A549 (cell line): ENCODE measurements around the gene SMG6. TPM values are rescaled to one million over a fixed set of nuclear protein-coding genes. Genes with fewer than 3 reads are reported as not detected.

Experiments used
- ATAC-seq, 2 experiments: fragments of 200-7000 bp in 1 of 2; fragments of >200 bp in 1 of 2; cut with Nextera tagmentation in 1 of 2; cut with Tn5 transposase in 1 of 2; 3 replicates each; pipeline versions ENCODE4 v1.8.0 to v1.9.1; 2018 to 2020; ENCODE audit warnings: mild to moderate bottlenecking in 1 of 2, moderate library complexity in 1 of 2
- CTCF ChIA-PET: fragments of 300-600 bp; sonication (Branson Sonifier 250); formaldehyde crosslinking; extraction: SDS; loops from one replicate; lab custom pipeline; 2021; ENCODE audit warnings: antibody characterized with exemption, inconsistent platforms; lab: Yijun Ruan, JAX
- POLR2A ChIA-PET: fragments of 350-600 bp; formaldehyde crosslinking; extraction: SDS; loops from one replicate; lab custom pipeline; 2021; ENCODE audit warnings: antibody characterized with exemption, inconsistent platforms; lab: Yijun Ruan, JAX
- DNase-seq, 2 experiments: peaks; one replicate each; pipeline versions ENCODE4 v3.0.0 to v3.0.0-alpha.2; 2011 to 2016; ENCODE audit warnings: low read depth in 1 of 2, low spot score in 1 of 2
- FAIRE-seq: peaks from 2 replicates; lab custom pipeline; 2011; peaks lifted over from hg19 to GRCh38; lab: Jason Lieb, UNC
- H3K27ac ChIP-seq, 2 experiments: fragments of >200 bp; sonication (Bioruptor Twin); formaldehyde crosslinking; 3 replicates each; pipeline ENCODE4 v1.5.1; 2016 to 2017
- H3K4me1 ChIP-seq: fragments of >200 bp; sonication (Bioruptor Twin); formaldehyde crosslinking; 3 replicates; pipeline ENCODE4 v1.6.1; 2016
- H3K4me2 ChIP-seq: fragments of >200 bp; sonication (Bioruptor Twin); formaldehyde crosslinking; 3 replicates; pipeline ENCODE4 v1.6.1; 2016
- H3K4me3 ChIP-seq: fragments of >200 bp; sonication (Bioruptor Twin); formaldehyde crosslinking; 3 replicates; pipeline ENCODE4 v1.5.1; 2016
- H3K9me3 ChIP-seq: fragments of >200 bp; sonication (Bioruptor Twin); formaldehyde crosslinking; 3 replicates; pipeline ENCODE4 v1.6.1; 2016
- BHLHE40 ChIP-seq: IDR thresholded peaks from 2 replicates; pipeline ENCODE4 v1.6.1; 2012; ENCODE audit warnings: low read depth, low read length, inconsistent platforms
- CEBPB ChIP-seq, 2 experiments: fragments of >200 bp in 1 of 2; sonication (Bioruptor Twin) in 1 of 2; formaldehyde crosslinking in 1 of 2; IDR thresholded peaks; 2 replicates each; pipeline ENCODE4 v1.6.1; 2012 to 2016
- CHD2 ChIP-seq: fragments of 150-350 bp; IDR thresholded peaks from 2 replicates; pipeline ENCODE4 v1.6.1; 2014; ENCODE audit warnings: low read length; ENCODE audit not compliant: partially characterized antibody
- EHMT2 ChIP-seq: fragments of 200-600 bp; sonication (generic); IDR thresholded peaks from 2 replicates; pipeline ENCODE4 v1.6.1; 2016; ENCODE audit warnings: antibody characterized with exemption, low read depth, mild to moderate bottlenecking, moderate library complexity
- FOSB ChIP-seq: fragments of 250-450 bp; sonication (Bioruptor Pico); IDR thresholded peaks from 2 replicates; pipeline ENCODE4 v1.5.0; 2020; ENCODE audit warnings: mild to moderate bottlenecking, moderate library complexity
- FOXS1 ChIP-seq: fragments of 250-450 bp; sonication (Bioruptor Pico); IDR thresholded peaks from 2 replicates; pipeline ENCODE4 v1.5.0; 2020; ENCODE audit warnings: mild to moderate bottlenecking, moderate library complexity
- HDAC2 ChIP-seq: fragments of 200-600 bp; sonication (generic); IDR thresholded peaks from 2 replicates; pipeline ENCODE4 v1.6.1; 2016
- HOXB5 ChIP-seq: fragments of 250-450 bp; sonication (Bioruptor Pico); IDR thresholded peaks from 2 replicates; pipeline ENCODE4 v1.5.0; 2020; ENCODE audit warnings: mild to moderate bottlenecking, moderate library complexity
- JUNB ChIP-seq: fragments of >200 bp; sonication (Bioruptor Twin); formaldehyde crosslinking; IDR thresholded peaks from 2 replicates; pipeline ENCODE4 v1.6.1; 2016
- KDM1A ChIP-seq: fragments of 200-600 bp; sonication (generic); IDR thresholded peaks from 2 replicates; pipeline ENCODE4 v1.6.1; 2016; ENCODE audit warnings: low read depth, mild to moderate bottlenecking
- KDM5A ChIP-seq: fragments of 200-600 bp; sonication (generic); IDR thresholded peaks from 2 replicates; pipeline ENCODE4 v1.6.1; 2016; ENCODE audit warnings: antibody characterized with exemption, mild to moderate bottlenecking
- MAZ ChIP-seq: fragments of 150-350 bp; IDR thresholded peaks from 2 replicates; pipeline ENCODE4 v1.6.1; 2014; ENCODE audit warnings: antibody characterized with exemption, low read depth, low read length, borderline replicate concordance
- NFE2L2 ChIP-seq: fragments of 150-350 bp; conservative IDR thresholded peaks from 2 replicates; pipeline ENCODE4 v1.6.1; 2014; ENCODE audit warnings: low read length
- NR3C1 ChIP-seq: fragments of >200 bp; sonication (Bioruptor Twin); formaldehyde crosslinking; IDR thresholded peaks from 3 replicates; pipeline ENCODE4 v1.6.1; 2017
- POLR2A ChIP-seq: IDR thresholded peaks from 2 replicates; pipeline ENCODE4 v1.6.1; 2012; ENCODE audit warnings: mild to moderate bottlenecking, low read length
- POLR2AphosphoS2 ChIP-seq: conservative IDR thresholded peaks from 2 replicates; pipeline ENCODE4 v1.6.1; 2012; ENCODE audit warnings: low read length, improper control_type of control experiment, inconsistent platforms
- RAD21 ChIP-seq, 2 experiments: fragments of >200 bp in 1 of 2; sonication (Bioruptor Twin) in 1 of 2; formaldehyde crosslinking in 1 of 2; IDR thresholded peaks in 1 of 2; conservative IDR thresholded peaks in 1 of 2; 2 replicates in 1 of 2; 3 replicates in 1 of 2; pipeline ENCODE4 v1.6.1; 2012 to 2018; ENCODE audit warnings: inconsistent platforms in 1 of 2
- RARB ChIP-seq: fragments of 250-450 bp; sonication (Bioruptor Pico); IDR thresholded peaks from 2 replicates; pipeline ENCODE4 v1.8.0; 2021; ENCODE audit warnings: mild to moderate bottlenecking, moderate library complexity
- RNF2 ChIP-seq: fragments of 200-600 bp; sonication (generic); IDR thresholded peaks from 2 replicates; pipeline ENCODE4 v1.6.1; 2016; ENCODE audit warnings: low read depth, mild to moderate bottlenecking, antibody characterized with exemption, moderate library complexity, borderline replicate concordance
- TFCP2L1 ChIP-seq: fragments of 250-450 bp; sonication (Bioruptor Pico); IDR thresholded peaks from 2 replicates; pipeline ENCODE4 v1.5.0; 2021; ENCODE audit warnings: mild to moderate bottlenecking
- TP53 ChIP-seq: fragments of 250-450 bp; sonication (Bioruptor Pico); IDR thresholded peaks from 2 replicates; pipeline ENCODE4 v1.5.0; 2021; ENCODE audit warnings: mild to moderate bottlenecking, moderate library complexity
- ZFP36 ChIP-seq: fragments of 450-650 bp; IDR thresholded peaks from 2 replicates; pipeline ENCODE4 v1.6.1; 2014; ENCODE audit warnings: borderline replicate concordance; ENCODE audit not compliant: partially characterized antibody
- ZSCAN20 ChIP-seq: fragments of 250-450 bp; sonication (Bioruptor Pico); IDR thresholded peaks from 2 replicates; pipeline ENCODE4 v1.8.0; 2022; ENCODE audit warnings: mild to moderate bottlenecking, moderate library complexity
- WGBS: methylation state at CpG from one replicate; pipeline ENCODE4 v1.1.6; 2017; ENCODE audit errors: missing lambda C conversion rate; 5-methylcytosine and 5-hydroxymethylcytosine counted together
- polyA plus RNA-seq, 4 experiments: library from polyadenylated mRNA; depleted of rRNA in 3 of 4; stranded (reverse); fragments of >200 nt; fragmentation: RNase III in 1 of 4; extraction: RNeasy Plus Mini Kit Qiagen cat#74134 plus additional on column Dnase treatment in 1 of 4; gene quantifications; 2 replicates in 3 of 4; 3 replicates in 1 of 4; pipeline ENCODE4 v1.2.3, GENCODE V29; 2011 to 2017
- TF ChIP-seq, protein P1 (sequence below): fragments of 150-350 bp; IDR thresholded peaks from 2 replicates; pipeline ENCODE4 v1.6.1; 2014; ENCODE audit warnings: low read depth, mild to moderate bottlenecking, low read length
- TF ChIP-seq, protein P2 (sequence below): IDR thresholded peaks from 2 replicates; pipeline ENCODE4 v1.6.1; 2012
- TF ChIP-seq, protein P3 (sequence below): IDR thresholded peaks from 2 replicates; pipeline ENCODE4 v1.6.1; 2012
- TF ChIP-seq, protein P4 (sequence below): fragments of >200 bp; sonication (Bioruptor Twin); formaldehyde crosslinking; IDR thresholded peaks from 3 replicates; pipeline ENCODE4 v1.5.1; 2016
- TF ChIP-seq, protein P5 (sequence below): fragments of 450-650 bp; IDR thresholded peaks from 2 replicates; pipeline ENCODE4 v1.6.1; 2014; ENCODE audit warnings: antibody characterized with exemption

Gene SMG6
- polyA plus RNA-seq, 2 of the 4 experiments (the other 2 are of a cell fraction): 4.7 to 17.0 TPM

DNA sequence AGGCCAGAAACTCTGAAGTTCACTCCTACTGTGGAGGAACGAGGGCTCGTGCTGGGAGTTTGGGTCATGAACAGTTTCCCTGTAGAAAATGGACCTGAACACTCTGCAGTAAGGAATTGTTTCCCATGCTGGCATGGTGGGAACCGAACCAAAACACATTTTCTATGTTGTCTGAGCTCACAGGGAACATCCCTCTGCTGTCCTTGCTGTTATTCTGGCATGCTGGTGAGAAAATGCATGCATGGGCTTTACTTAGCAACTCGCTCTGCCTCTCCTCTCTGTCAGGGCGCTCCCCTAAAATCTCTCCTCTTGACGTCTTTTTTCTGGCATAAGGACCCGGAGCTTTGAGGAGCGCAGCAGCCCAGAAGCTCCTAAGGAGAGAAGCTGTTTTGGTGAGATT, 283.9 kb downstream of the SMG6 start:
- POLR2A ChIA-PET: no interaction called here
- ATAC-seq (no peak), FAIRE-seq (peak; percentile 28), DNase-seq (no peak)
- WGBS: 51% methylated on average over 8 of the region's 8 CpGs
- CTCF ChIA-PET: interaction anchor here (1.0 to 17.0 kb wide), 13 partner anchors 8 to 445 kb away, joined by 3 to 224 read pairs (median 5); partner anchors contain the start of genes DPH1, HIC1, OVCA2 and RTN4RL1
- Histone ChIP-seq H3K4me3 (no peak overlapping the region), H3K4me1 (peaks cover 11% of the 10 kb centered on the region), H3K27ac (no peak overlapping the region), H3K4me2 (no peak overlapping the region), H3K9me3 (no peaks in the 10 kb centered on the region)
- no peak for TF ChIP-seq BHLHE40
- TF ChIP-seq NR3C1: no peak
- TF ChIP-seq, protein P1, sequence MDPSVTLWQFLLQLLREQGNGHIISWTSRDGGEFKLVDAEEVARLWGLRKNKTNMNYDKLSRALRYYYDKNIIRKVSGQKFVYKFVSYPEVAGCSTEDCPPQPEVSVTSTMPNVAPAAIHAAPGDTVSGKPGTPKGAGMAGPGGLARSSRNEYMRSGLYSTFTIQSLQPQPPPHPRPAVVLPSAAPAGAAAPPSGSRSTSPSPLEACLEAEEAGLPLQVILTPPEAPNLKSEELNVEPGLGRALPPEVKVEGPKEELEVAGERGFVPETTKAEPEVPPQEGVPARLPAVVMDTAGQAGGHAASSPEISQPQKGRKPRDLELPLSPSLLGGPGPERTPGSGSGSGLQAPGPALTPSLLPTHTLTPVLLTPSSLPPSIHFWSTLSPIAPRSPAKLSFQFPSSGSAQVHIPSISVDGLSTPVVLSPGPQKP: no peak
- no peak for TF ChIP-seq RARB (CRISPR knock-in tag)
- no peak for TF ChIP-seq FOSB
- TF ChIP-seq KDM1A: no peak

DNA sequence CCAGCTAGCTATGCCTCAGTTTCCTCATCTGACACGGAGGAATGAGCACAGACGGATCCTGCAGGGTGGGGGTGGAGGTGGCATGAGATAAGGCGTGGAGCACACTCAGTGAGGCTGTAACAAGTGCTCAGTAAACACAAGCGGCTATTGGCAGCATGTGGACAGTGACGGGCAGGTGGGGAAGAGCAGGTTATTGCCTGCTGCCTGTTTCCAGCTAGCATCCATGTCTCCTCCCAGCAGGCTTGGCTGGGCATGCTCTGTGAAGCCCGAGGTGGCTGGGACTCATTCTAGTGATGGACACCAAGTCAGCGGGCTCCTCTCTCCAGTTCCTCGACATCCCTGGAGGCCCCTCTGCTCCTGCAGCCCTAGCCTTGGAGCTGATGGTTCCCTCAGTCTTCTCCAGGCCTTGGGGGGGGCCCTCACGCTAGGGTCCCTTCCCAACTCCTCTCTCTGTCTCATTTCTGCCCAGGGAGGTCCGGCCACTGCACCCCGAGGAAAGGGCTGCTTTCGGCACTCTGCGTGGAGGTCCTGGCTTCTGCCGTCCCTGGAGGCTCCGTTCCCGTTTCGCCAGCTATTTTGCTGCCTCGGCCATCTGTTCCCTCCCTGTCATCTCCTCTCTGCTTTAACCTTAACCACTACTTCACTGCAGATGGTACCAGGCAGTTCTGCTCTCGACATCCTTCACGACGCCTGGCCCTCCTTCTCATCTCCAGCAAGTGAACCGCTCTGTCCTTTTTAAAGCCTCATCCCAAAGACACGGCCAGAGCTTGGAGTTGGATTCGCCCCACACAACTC, 284.7 kb downstream of the SMG6 start:
- no peak overlapping the region for H3K27ac ChIP-seq
- no peak overlapping the region for H3K4me3 ChIP-seq
- no peak for DNase-seq
- no peaks in the 10 kb centered on the region for H3K9me3 ChIP-seq
- POLR2A ChIA-PET: no interaction called here
- no peak for TF ChIP-seq JUNB
- no peak for TF ChIP-seq HDAC2
- no peak for TF ChIP-seq FOXS1
- no peak for TF ChIP-seq ZSCAN20 (CRISPR knock-in tag)
- no peak for TF ChIP-seq POLR2AphosphoS2
- no peak for TF ChIP-seq NFE2L2
- no peak for TF ChIP-seq ZFP36
- TF ChIP-seq, protein P2, sequence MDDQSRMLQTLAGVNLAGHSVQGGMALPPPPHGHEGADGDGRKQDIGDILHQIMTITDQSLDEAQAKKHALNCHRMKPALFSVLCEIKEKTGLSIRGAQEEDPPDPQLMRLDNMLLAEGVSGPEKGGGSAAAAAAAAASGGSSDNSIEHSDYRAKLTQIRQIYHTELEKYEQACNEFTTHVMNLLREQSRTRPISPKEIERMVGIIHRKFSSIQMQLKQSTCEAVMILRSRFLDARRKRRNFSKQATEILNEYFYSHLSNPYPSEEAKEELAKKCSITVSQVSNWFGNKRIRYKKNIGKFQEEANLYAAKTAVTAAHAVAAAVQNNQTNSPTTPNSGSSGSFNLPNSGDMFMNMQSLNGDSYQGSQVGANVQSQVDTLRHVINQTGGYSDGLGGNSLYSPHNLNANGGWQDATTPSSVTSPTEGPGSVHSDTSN: no peak
- TF ChIP-seq, protein P3, sequence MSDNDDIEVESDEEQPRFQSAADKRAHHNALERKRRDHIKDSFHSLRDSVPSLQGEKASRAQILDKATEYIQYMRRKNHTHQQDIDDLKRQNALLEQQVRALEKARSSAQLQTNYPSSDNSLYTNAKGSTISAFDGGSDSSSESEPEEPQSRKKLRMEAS: no peak
- no peak for FAIRE-seq
- H3K4me2 ChIP-seq: no peak overlapping the region
- peak in 1 of 2 experiments; percentile 10; a peak in 2 of 6 replicates for ATAC-seq
- CTCF ChIA-PET: interaction anchor here (0.6 to 17.0 kb wide), 11 partner anchors 9 to 445 kb away, joined by 3 to 224 read pairs (median 6); partner anchors contain the start of genes DPH1, HIC1, OVCA2 and RTN4RL1
- peaks cover 3% of the 10 kb centered on the region for H3K4me1 ChIP-seq
- WGBS: 58% methylated on average over 23 of the region's 24 CpGs

DNA sequence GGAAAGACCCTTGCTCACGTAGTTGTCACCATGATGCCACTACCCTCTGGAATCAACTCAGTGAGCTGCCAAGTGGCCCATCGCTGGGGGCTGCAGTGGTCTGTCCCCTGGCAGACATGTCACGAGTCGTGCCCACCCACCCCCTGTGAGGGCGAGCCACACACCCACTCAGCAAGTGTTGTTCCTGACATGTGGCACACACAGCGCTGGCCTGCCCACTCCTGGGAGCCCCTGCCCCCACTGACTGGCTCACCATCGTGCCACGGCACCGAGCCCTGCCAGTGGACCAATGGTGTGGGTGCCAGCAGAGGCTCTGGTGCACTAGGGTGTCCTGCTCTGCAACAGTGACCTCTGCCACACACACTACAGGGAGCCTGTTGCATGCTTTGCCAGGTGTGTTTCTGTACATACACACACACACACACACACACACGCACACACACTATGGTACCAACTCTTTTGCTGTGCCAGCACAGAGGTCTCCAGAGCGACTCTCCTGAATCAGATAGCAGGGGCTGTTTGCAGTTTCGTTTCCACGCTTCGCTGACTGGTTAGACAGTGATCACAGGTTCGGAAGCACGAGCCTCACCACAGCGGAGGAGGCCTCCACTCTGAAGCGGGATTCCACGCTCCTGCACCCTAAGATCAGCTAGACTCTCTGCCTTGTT, 286.2 kb downstream of the SMG6 start:
- DNase-seq (no peak), FAIRE-seq (no peak), ATAC-seq (peak in 1 of 2 experiments; percentile 13; a peak in 3 of 6 replicates)
- WGBS: 75% methylated on average over 16 of the region's 19 CpGs
- Histone ChIP-seq H3K4me1 (no peaks in the 10 kb centered on the region), H3K27ac (no peak overlapping the region), H3K4me3 (no peak overlapping the region), H3K4me2 (no peak overlapping the region), H3K9me3 (peaks cover 10% of the 10 kb centered on the region; the same call in 2 of the 3 replicates)
- ChIA-PET CTCF (interaction anchor here (1.3 to 17.0 kb wide), 4 partner anchors 10 to 108 kb away, joined by 3 to 224 read pairs (median 29); partner anchors contain the start of genes DPH1, OVCA2 and RTN4RL1), POLR2A (no interaction called here)
- no peak for TF ChIP-seq ZSCAN20 (CRISPR knock-in tag)
- no peak for TF ChIP-seq MAZ
- no peak for TF ChIP-seq ZFP36
- TF ChIP-seq CEBPB (IDR thresholded peaks at IDR 0.05): no peak
- no peak for TF ChIP-seq NR3C1
- no peak for TF ChIP-seq EHMT2
- no peak for TF ChIP-seq CHD2
- TF ChIP-seq JUNB: no peak
- no peak for TF ChIP-seq TFCP2L1
- no peak for TF ChIP-seq HOXB5
- no peak for TF ChIP-seq RAD21 (conservative IDR thresholded peaks at IDR 0.05 in 1 of 2, IDR thresholded peaks at IDR 0.05 in 1 of 2)
- TF ChIP-seq KDM1A: no peak
- TF ChIP-seq TP53 (CRISPR knock-in tag): no peak
- TF ChIP-seq, protein P4, sequence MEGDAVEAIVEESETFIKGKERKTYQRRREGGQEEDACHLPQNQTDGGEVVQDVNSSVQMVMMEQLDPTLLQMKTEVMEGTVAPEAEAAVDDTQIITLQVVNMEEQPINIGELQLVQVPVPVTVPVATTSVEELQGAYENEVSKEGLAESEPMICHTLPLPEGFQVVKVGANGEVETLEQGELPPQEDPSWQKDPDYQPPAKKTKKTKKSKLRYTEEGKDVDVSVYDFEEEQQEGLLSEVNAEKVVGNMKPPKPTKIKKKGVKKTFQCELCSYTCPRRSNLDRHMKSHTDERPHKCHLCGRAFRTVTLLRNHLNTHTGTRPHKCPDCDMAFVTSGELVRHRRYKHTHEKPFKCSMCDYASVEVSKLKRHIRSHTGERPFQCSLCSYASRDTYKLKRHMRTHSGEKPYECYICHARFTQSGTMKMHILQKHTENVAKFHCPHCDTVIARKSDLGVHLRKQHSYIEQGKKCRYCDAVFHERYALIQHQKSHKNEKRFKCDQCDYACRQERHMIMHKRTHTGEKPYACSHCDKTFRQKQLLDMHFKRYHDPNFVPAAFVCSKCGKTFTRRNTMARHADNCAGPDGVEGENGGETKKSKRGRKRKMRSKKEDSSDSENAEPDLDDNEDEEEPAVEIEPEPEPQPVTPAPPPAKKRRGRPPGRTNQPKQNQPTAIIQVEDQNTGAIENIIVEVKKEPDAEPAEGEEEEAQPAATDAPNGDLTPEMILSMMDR: no peak
- TF ChIP-seq KDM5A: no peak
- no peak for TF ChIP-seq RNF2
- TF ChIP-seq, protein P5, sequence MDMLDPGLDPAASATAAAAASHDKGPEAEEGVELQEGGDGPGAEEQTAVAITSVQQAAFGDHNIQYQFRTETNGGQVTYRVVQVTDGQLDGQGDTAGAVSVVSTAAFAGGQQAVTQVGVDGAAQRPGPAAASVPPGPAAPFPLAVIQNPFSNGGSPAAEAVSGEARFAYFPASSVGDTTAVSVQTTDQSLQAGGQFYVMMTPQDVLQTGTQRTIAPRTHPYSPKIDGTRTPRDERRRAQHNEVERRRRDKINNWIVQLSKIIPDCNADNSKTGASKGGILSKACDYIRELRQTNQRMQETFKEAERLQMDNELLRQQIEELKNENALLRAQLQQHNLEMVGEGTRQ: no peak
- TF ChIP-seq POLR2A: no peak
- TF ChIP-seq FOXS1: no peak
